ENCODE data around the gene CRYGD. TPM values are rescaled to one million over a fixed set of nuclear protein-coding genes. Genes with fewer than 3 reads are reported as not detected.

The CRYGD gene
- total RNA-seq, 6 experiments from 2014 or later = not detected

DNA sequence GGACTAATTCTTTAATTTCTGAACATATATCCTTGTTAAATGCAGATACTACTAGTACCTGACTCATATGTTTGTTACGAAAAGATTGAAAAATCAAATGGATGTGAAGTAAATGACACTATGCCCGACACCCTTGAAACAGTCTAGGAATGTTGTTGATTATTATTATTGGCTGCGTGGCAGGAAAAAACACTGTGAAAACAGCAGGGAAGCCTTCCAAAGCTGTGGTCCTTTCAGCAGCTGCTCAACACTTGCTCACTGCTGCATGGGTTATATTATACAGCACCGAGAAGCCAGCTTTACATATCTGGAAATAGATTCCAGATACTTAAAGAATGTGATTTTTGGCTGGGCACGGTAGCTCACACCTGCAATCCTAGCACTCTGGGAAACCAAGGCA, 26.5 kb downstream of the CRYGD start:
- Mint-ChIP-seq H3K4me3 (no peak overlapping the region), H3K27me3 (ENCODE audit: insufficient read depth) (peaks cover 13% of the 10 kb centered on the region), H3K27ac (no peak overlapping the region), H3K4me1 (ENCODE audit: low read depth) (peaks cover 10% of the 10 kb centered on the region; the same call in 1 of the 2 replicates), H3K36me3 (ENCODE audit: low read depth) (no peaks in the 10 kb centered on the region), H3K9me3 (no peaks in the 10 kb centered on the region)
- TF ChIP-seq, protein P1, sequence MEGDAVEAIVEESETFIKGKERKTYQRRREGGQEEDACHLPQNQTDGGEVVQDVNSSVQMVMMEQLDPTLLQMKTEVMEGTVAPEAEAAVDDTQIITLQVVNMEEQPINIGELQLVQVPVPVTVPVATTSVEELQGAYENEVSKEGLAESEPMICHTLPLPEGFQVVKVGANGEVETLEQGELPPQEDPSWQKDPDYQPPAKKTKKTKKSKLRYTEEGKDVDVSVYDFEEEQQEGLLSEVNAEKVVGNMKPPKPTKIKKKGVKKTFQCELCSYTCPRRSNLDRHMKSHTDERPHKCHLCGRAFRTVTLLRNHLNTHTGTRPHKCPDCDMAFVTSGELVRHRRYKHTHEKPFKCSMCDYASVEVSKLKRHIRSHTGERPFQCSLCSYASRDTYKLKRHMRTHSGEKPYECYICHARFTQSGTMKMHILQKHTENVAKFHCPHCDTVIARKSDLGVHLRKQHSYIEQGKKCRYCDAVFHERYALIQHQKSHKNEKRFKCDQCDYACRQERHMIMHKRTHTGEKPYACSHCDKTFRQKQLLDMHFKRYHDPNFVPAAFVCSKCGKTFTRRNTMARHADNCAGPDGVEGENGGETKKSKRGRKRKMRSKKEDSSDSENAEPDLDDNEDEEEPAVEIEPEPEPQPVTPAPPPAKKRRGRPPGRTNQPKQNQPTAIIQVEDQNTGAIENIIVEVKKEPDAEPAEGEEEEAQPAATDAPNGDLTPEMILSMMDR (IDR thresholded peaks at IDR 0.05) = no peak
- DNase-seq = no peak

DNA sequence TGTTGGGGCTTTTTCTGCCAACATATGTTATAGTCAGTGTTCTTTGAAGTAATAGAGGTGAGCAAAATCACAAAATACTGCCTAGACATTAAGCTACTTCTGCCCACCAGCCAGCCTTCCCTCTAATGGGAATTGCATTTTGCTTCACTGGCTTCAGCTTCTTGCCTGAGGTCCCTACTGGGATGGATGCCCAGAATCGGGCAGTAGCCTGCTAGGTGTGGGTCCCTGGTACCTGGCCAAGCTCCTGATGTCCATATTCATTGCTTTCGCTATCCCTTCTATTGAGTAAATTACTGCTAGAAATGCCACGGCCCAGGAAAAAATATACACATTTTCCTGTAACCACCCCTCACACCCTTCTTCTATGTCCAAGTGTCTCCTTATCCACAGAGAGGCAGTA, 27.0 kb downstream of the CRYGD start:
- DNase-seq = no peak
- H3K4me1 Mint-ChIP-seq (ENCODE audit: low read depth) = peaks cover 10% of the 10 kb centered on the region; the same call in 1 of the 2 replicates
- H3K27ac Mint-ChIP-seq = no peak overlapping the region
- H3K36me3 Mint-ChIP-seq (ENCODE audit: low read depth) = no peaks in the 10 kb centered on the region
- no peaks in the 10 kb centered on the region for H3K9me3 Mint-ChIP-seq
- TF ChIP-seq, protein P1 (IDR thresholded peaks at IDR 0.05) = no peak
- H3K27me3 Mint-ChIP-seq (ENCODE audit: insufficient read depth) = peaks cover 14% of the 10 kb centered on the region
- no peak overlapping the region for H3K4me3 Mint-ChIP-seq

GRCh38 chr2:208096080-208096479, 28.2 kb downstream of the CRYGD start:
- no peak overlapping the region for H3K4me3 Mint-ChIP-seq
- TF ChIP-seq, protein P1 (IDR thresholded peaks at IDR 0.05) = no peak

DNA sequence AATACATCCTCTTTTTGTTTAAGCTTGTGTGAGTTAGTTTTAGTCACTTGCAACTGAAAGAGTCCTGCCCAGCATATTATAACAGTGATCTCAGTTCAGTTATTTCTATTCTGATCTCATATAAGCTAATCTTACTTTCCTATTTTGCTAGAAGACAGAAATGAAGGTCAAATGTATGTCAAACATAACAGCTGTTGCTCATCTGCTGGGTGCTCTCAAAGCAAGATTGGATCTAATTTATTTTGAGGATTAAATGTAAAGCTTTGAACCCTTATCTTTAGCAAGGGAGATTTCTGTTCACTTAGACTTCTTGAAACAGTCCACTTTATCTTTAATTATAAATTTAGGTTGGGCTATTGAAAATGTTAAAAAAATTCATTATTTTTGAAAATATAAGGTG, 31.2 kb downstream of the CRYGD start:
- H3K27ac Mint-ChIP-seq = no peak overlapping the region
- H3K9me3 Mint-ChIP-seq = no peaks in the 10 kb centered on the region
- H3K4me3 Mint-ChIP-seq = no peak overlapping the region
- H3K27me3 Mint-ChIP-seq (ENCODE audit: insufficient read depth) = peaks cover 16% of the 10 kb centered on the region
- TF ChIP-seq, protein P1 (IDR thresholded peaks at IDR 0.05) = no peak
- H3K4me1 Mint-ChIP-seq (ENCODE audit: low read depth) = no peaks in the 10 kb centered on the region
- H3K36me3 Mint-ChIP-seq (ENCODE audit: low read depth) = no peaks in the 10 kb centered on the region
- no peak for DNase-seq

More at GRCh38 chr2:208096080-208096479, 28.2 kb downstream of the CRYGD start:
- H3K36me3 Mint-ChIP-seq (ENCODE audit: low read depth) = no peaks in the 10 kb centered on the region
- no peaks in the 10 kb centered on the region for H3K9me3 Mint-ChIP-seq
- DNase-seq = no peak
- peaks cover 2% of the 10 kb centered on the region; the same call in 1 of the 2 replicates for H3K4me1 Mint-ChIP-seq (ENCODE audit: low read depth)
- H3K27ac Mint-ChIP-seq = no peak overlapping the region
- H3K27me3 Mint-ChIP-seq (ENCODE audit: insufficient read depth) = peaks cover 14% of the 10 kb centered on the region

GRCh38 chr2:208092093-208092832, 32.1 kb downstream of the CRYGD start:
- H3K9me3 Mint-ChIP-seq = no peaks in the 10 kb centered on the region
- no peak overlapping the region for H3K4me3 Mint-ChIP-seq
- H3K4me1 Mint-ChIP-seq (ENCODE audit: low read depth) = no peaks in the 10 kb centered on the region
- no peaks in the 10 kb centered on the region for H3K36me3 Mint-ChIP-seq (ENCODE audit: low read depth)
- TF ChIP-seq, protein P1 (IDR thresholded peaks at IDR 0.05) = no peak
- H3K27me3 Mint-ChIP-seq (ENCODE audit: insufficient read depth) = peaks cover 10% of the 10 kb centered on the region
- DNase-seq = no peak
- H3K27ac Mint-ChIP-seq = no peak overlapping the region
